WI38 (cell line): ENCODE data around the gene IER5L.

Source experiments
- H3K4me3 ChIP-seq: 2 replicates; pipeline ENCODE4 v1.5.1; 2011; ENCODE audit warnings: low read depth, mild to moderate bottlenecking, control low read depth, low read length
- CTCF ChIP-seq: IDR thresholded peaks from 2 replicates; pipeline ENCODE4 v1.5.1; 2012; ENCODE audit warnings: low read depth, mild to moderate bottlenecking, control low read depth, low read length

The IER5L gene

GRCh38 chr9:129177791-129178567, at the start of gene IER5L:
TSS of gene IER5L (minus strand) at chr9:129178261. CDS start at chr9:129178052, 209 bp downstream.
- TF ChIP-seq CTCF, result no peak

GRCh38 chr9:129227843-129228189, 49.8 kb upstream of the IER5L start:
- H3K4me3 ChIP-seq, result no peak overlapping the region
- TF ChIP-seq CTCF, result no peak

More at GRCh38 chr9:129177791-129178567, at the start of gene IER5L:
- peak within 1 kb of the TSS; percentile 90 for H3K4me3 ChIP-seq

GRCh38 chr9:129225815-129226214, 47.8 kb upstream of the IER5L start:
- H3K4me3 ChIP-seq, result no peak overlapping the region
- no peak for TF ChIP-seq CTCF

GRCh38 chr9:129225490-129225778, 47.4 kb upstream of the IER5L start:
- H3K4me3 ChIP-seq, result no peak overlapping the region
- TF ChIP-seq CTCF, result no peak

- H3K4me3 ChIP-seq, result no peak overlapping the region
- TF ChIP-seq CTCF, result no peak
Observed at GRCh38 chr9:129224618-129225489, 46.8 kb upstream of the IER5L start.

GRCh38 chr9:129223551-129224208, 45.6 kb upstream of the IER5L start:
- H3K4me3 ChIP-seq, result no peak overlapping the region
- TF ChIP-seq CTCF, result no peak

GRCh38 chr9:129222819-129223218, 44.8 kb upstream of the IER5L start:
- no peak for TF ChIP-seq CTCF
- no peak overlapping the region for H3K4me3 ChIP-seq
